Left lung (tissue), 10 donors: ENCODE measurements around the gene PLEK2. TPM values are rescaled to one million over a fixed set of nuclear protein-coding genes. Genes with fewer than 3 reads are reported as not detected.
A peak's percentile ranks its signal among the peaks of the same experiment; 100 is the strongest.
"Not testable (repeated sequence)": the region's sequence is repeated elsewhere in the genome, so short reads cannot be mapped to it uniquely, and the experiment has no call there.

Experiments used
- ATAC-seq: fragments of 200-7000 bp; cut with Tn5 transposase; one replicate; pipeline ENCODE4 v1.9.1; 2020; ENCODE audit warnings: moderate library complexity
- DNase-seq, 4 donors: peaks; one replicate each; pipeline ENCODE4 v3.0.0-alpha.2; 2013 to 2020
- H3K27ac ChIP-seq, 2 donors: fragments of 200-600 bp; sonication (generic) in 1 of 2; one replicate each; pipeline versions ENCODE4 v1.5.0 to v1.8.0; 2020 to 2021
- H3K27me3 ChIP-seq, 2 donors: fragments of 200-600 bp; sonication (generic) in 1 of 2; one replicate each; pipeline versions ENCODE4 v1.5.0 to v1.8.0; 2020 to 2021
- H3K36me3 ChIP-seq, 2 donors: fragments of 200-600 bp; sonication (generic) in 1 of 2; one replicate each; pipeline versions ENCODE4 v1.5.0 to v1.8.0; 2020 to 2021
- H3K4me1 ChIP-seq, 2 donors: fragments of 200-600 bp; one replicate each; pipeline ENCODE4 v1.8.0; 2021
- H3K4me3 ChIP-seq, 2 donors: fragments of 200-600 bp; sonication (generic) in 1 of 2; one replicate each; pipeline versions ENCODE4 v1.5.0 to v1.8.0; 2020 to 2021; ENCODE audit warnings: mild to moderate bottlenecking in 1 of 2
- H3K9me3 ChIP-seq, 2 donors: fragments of 200-600 bp; sonication (generic) in 1 of 2; one replicate each; pipeline versions ENCODE4 v1.5.0 to v1.8.0; 2020 to 2021
- CTCF ChIP-seq, 2 donors: fragments of 200-600 bp; sonication (generic) in 1 of 2; IDR thresholded peaks; one replicate each; pipeline versions ENCODE4 v1.5.0 to v1.8.0; 2021; ENCODE audit warnings: antibody characterized with exemption in 2 of 2
- intact Hi-C, 2 donors: fragments of 100-400 bp; cut with DNase I; formaldehyde crosslinking; loops; one replicate each; pipeline versions ENCODE4 v1.11.2 to v1.14.2; 2022
- polyA plus RNA-seq, 6 donors: library from polyadenylated mRNA; unstranded; fragments of 120-200 nt; gene quantifications; one replicate each; pipeline ENCODE4 v1.2.1, GENCODE V29; 2013; ENCODE audit not compliant: insufficient read length in 6 of 6
- total RNA-seq, 2 donors: library from RNA; stranded (reverse); fragmentation: NEBNext Ultra II Directional; extraction: Animal tissue kit (Norgen Biotek cat#: 25700); gene quantifications; one replicate each; pipeline ENCODE4 v1.2.1, GENCODE V29; 2021
- donor health status: DM: no; HTN: yes; CAD: no.
- donor health status: DM: no; HTN: no; CAD: no.

PLEK2 gene
- total and polyA plus RNA-seq, 8 donors: 2.8 to 6.7 (median 4.7) TPM

GRCh38 chr14:67418401-67419191 is 6.6 kb upstream of the PLEK2 start:
- intact Hi-C loops: no loop called here
- H3K27me3 ChIP-seq: no peaks in the 10 kb centered on the region
- peaks cover 0 to 13% of the 10 kb centered on the region in 2 donors for H3K4me1 ChIP-seq
- no peak for TF ChIP-seq CTCF (IDR thresholded peaks at IDR 0.05)
- no peak overlapping the region for H3K27ac ChIP-seq
- no peaks in the 10 kb centered on the region for H3K9me3 ChIP-seq
- no peaks in the 10 kb centered on the region for H3K36me3 ChIP-seq
- no peak for DNase-seq
- no peak overlapping the region for H3K4me3 ChIP-seq
- ATAC-seq: no peak

GRCh38 chr14:67417633-67418032 is 5.7 kb upstream of the PLEK2 start:
- no peak overlapping the region for H3K4me3 ChIP-seq
- no peak for TF ChIP-seq CTCF (IDR thresholded peaks at IDR 0.05)
- intact Hi-C loops: no loop called here
- no peak for DNase-seq
- peak; percentile 59 for ATAC-seq
- H3K27me3 ChIP-seq: peaks cover 0 to 4% of the 10 kb centered on the region in 2 donors
- H3K27ac ChIP-seq: no peak overlapping the region
- H3K36me3 ChIP-seq: no peaks in the 10 kb centered on the region
- H3K4me1 ChIP-seq: peaks cover 0 to 18% of the 10 kb centered on the region in 2 donors
- no peaks in the 10 kb centered on the region for H3K9me3 ChIP-seq

- H3K27ac ChIP-seq: no peak overlapping the region
- DNase-seq: no peak
- TF ChIP-seq CTCF (IDR thresholded peaks at IDR 0.05): no peak
- H3K36me3 ChIP-seq: no peaks in the 10 kb centered on the region
- no peaks in the 10 kb centered on the region for H3K9me3 ChIP-seq
- peaks cover 5 to 13% of the 10 kb centered on the region in 2 donors for H3K27me3 ChIP-seq
- peaks cover 0 to 23% of the 10 kb centered on the region in 2 donors for H3K4me1 ChIP-seq
- ATAC-seq: no peak
- H3K4me3 ChIP-seq: no peak overlapping the region
- intact Hi-C loops: no loop called here
Measured at GRCh38 chr14:67416810-67417209, 4.8 kb upstream of the PLEK2 start.

GRCh38 chr14:67416085-67416484 is 4.1 kb upstream of the PLEK2 start:
- H3K4me1 ChIP-seq: peaks cover 0 to 25% of the 10 kb centered on the region in 2 donors
- H3K4me3 ChIP-seq: no peak overlapping the region
- TF ChIP-seq CTCF (IDR thresholded peaks at IDR 0.05): no peak
- H3K9me3 ChIP-seq: no peaks in the 10 kb centered on the region
- H3K27me3 ChIP-seq: peaks cover 10 to 20% of the 10 kb centered on the region in 2 donors
- DNase-seq: no peak
- H3K36me3 ChIP-seq: no peaks in the 10 kb centered on the region
- no peak overlapping the region for H3K27ac ChIP-seq
- intact Hi-C loops: no loop called here
- no peak for ATAC-seq

- Histone ChIP-seq H3K27me3 (peaks cover 10 to 23% of the 10 kb centered on the region in 2 donors), H3K4me1 (peaks cover 0 to 25% of the 10 kb centered on the region in 2 donors)
- H3K27ac ChIP-seq, H3K9me3 ChIP-seq, ATAC-seq, DNase-seq, H3K4me3 ChIP-seq, intact Hi-C loops, H3K36me3 ChIP-seq: not testable (repeated sequence)
Measured at GRCh38 chr14:67415610-67416009, 3.6 kb upstream of the PLEK2 start.
